ENCODE measurements around the gene GABRP. TPM values are rescaled to one million over a fixed set of nuclear protein-coding genes. Genes with fewer than 3 reads are reported as not detected.

The GABRP gene
- total RNA-seq, 1 experiment from 2014 or later, result 1.5 TPM

- H3K56ac ChIP-seq (ENCODE audit: insufficient read length, low read depth, low read length), result no peak overlapping the region
- no peak overlapping the region for H3K4me2 ChIP-seq (ENCODE audit: insufficient read depth, insufficient read length, low read length)
- no peak overlapping the region for H4K8ac ChIP-seq (replicated peaks; ENCODE audit: insufficient read length, low read depth, low read length)
- TF ChIP-seq CTCF (conservative IDR thresholded peaks at IDR 0.05), result peak; percentile 36; the same call in 1 of the 3 replicates
- no peak overlapping the region for H2BK12ac ChIP-seq (ENCODE audit: insufficient read length, low read depth, low read length)
- Mint-ChIP-seq H3K36me3 (ENCODE audit: insufficient read depth in 1 of 3, low read depth in 3 of 3) (peaks cover 0 to 3% (median 0%) of the 10 kb centered on the region in 3 experiments; a peak in 2 of 7 replicates), H3K4me3 (no peak overlapping the region), H3K27me3 (ENCODE audit: low read depth) (no peaks in the 10 kb centered on the region), H3K9me3 (peaks cover 0 to 3% of the 10 kb centered on the region in 2 experiments; a peak in 1 of 5 replicates), H3K4me1 (peaks cover 38 to 41% of the 10 kb centered on the region in 2 experiments), H3K27ac (no peak overlapping the region)
- H3K27ac ChIP-seq (ENCODE audit: insufficient read length, low read depth, low read length), result no peak overlapping the region
- no CpG with 5 or more reads among the region's 5 CpGs for WGBS (ENCODE audit: extremely low coverage, insufficient read length, low lambda C conversion rate)
- H4K20me1 ChIP-seq (ENCODE audit: control insufficient read depth, insufficient read depth, insufficient read length), result no peaks in the 10 kb centered on the region
- no peak overlapping the region for H3K14ac ChIP-seq (ENCODE audit: insufficient read depth, low read length)
- no peaks in the 10 kb centered on the region for H3K23me2 ChIP-seq (ENCODE audit: insufficient read length, low read depth, low read length, poor library complexity, severe bottlenecking)
- H3K18ac ChIP-seq (ENCODE audit: insufficient read length, low read depth, low read length), result no peak overlapping the region
- no peak overlapping the region for H2AK5ac ChIP-seq (ENCODE audit: insufficient read length, low read length)
- H4K91ac ChIP-seq (ENCODE audit: insufficient read length, low read depth, low read length), result no peak overlapping the region
- H3K9ac ChIP-seq (ENCODE audit: extremely low read depth, insufficient read length, low read length), result no peak overlapping the region
- no peaks in the 10 kb centered on the region for H3K79me2 ChIP-seq (ENCODE audit: insufficient read depth, low read length)
- H2BK20ac ChIP-seq (ENCODE audit: low read depth, low read length, poor library complexity, severe bottlenecking), result no peak overlapping the region
- no peak overlapping the region for H2BK5ac ChIP-seq (ENCODE audit: insufficient read length, low read length)
- peaks cover 6% of the 10 kb centered on the region; the same call in 1 of the 2 replicates for H3K4me1 ChIP-seq (ENCODE audit: insufficient read depth, low read length)
- H3K23ac ChIP-seq (ENCODE audit: insufficient read length, low read depth, low read length), result no peak overlapping the region
- H3K27me3 ChIP-seq (ENCODE audit: insufficient read depth, low read length), result no peaks in the 10 kb centered on the region
- H3K79me1 ChIP-seq (ENCODE audit: insufficient read depth, low read depth, low read length, poor library complexity, severe bottlenecking), result no peaks in the 10 kb centered on the region
- DNase-seq, result peak; percentile 43
- no peak overlapping the region for H2BK120ac ChIP-seq (ENCODE audit: low read depth, low read length, poor library complexity, severe bottlenecking)
- H3K9me3 ChIP-seq (ENCODE audit: control insufficient read depth, low read depth, low read length), result no peaks in the 10 kb centered on the region
- H2AFZ ChIP-seq (ENCODE audit: low read length), result no peak overlapping the region
- H2BK15ac ChIP-seq (ENCODE audit: low read depth, low read length), result no peak overlapping the region
- no peak overlapping the region for H4K5ac ChIP-seq (ENCODE audit: insufficient read length, low read depth, low read length)
- H3T11ph ChIP-seq (ENCODE audit: low read length), result no peak overlapping the region
- no peak overlapping the region for H3K4ac ChIP-seq (ENCODE audit: low read depth, low read length)
These were observed 8.7 kb upstream of the GABRP start for GRCh38 chr5:170774831-170775230.
